GDM1 (cell line): ENCODE measurements around the gene IFI30.

ENCODE experiments used
- DNase-seq: peaks from one replicate; lab custom pipeline; 2025; lab: John Stamatoyannopoulos, UW

Gene IFI30

GRCh38 chr19:18171605-18172327 lies 1.8 kb upstream of the IFI30 start:
- DNase-seq = no peak

- DNase-seq = no peak
Measured at GRCh38 chr19:18172331-18173053, 1.1 kb upstream of the IFI30 start.

- no peak for DNase-seq
Measured at GRCh38 chr19:18173054-18173571, 500 bp upstream of the IFI30 start.

GRCh38 chr19:18174983-18175382 lies 1.4 kb downstream of the IFI30 start:
- no peak for DNase-seq

- DNase-seq = no peak
Measured at GRCh38 chr19:18176367-18177310, 3.0 kb downstream of the IFI30 start.

GRCh38 chr19:18179957-18180356 lies 6.3 kb downstream of the IFI30 start:
- DNase-seq = no peak

- no peak for DNase-seq
Measured at GRCh38 chr19:18183529-18183928, 9.9 kb downstream of the IFI30 start.

GRCh38 chr19:18185538-18185937 lies 11.9 kb downstream of the IFI30 start:
- DNase-seq = no peak

- no peak for DNase-seq
Measured at GRCh38 chr19:18190278-18190677, 16.7 kb downstream of the IFI30 start.

- no peak for DNase-seq
Measured at GRCh38 chr19:18191640-18192062, 18.0 kb downstream of the IFI30 start.

- peak; percentile 100 for DNase-seq
Measured at GRCh38 chr19:18192673-18193387, 19.2 kb downstream of the IFI30 start, which contains the start of gene MPV17L2. TSS of gene MPV17L2 (plus strand) at chr19:18193218. CDS start at chr19:18193282, 64 bp downstream.

- no peak for DNase-seq
Measured at GRCh38 chr19:18193388-18194180, 20.0 kb downstream of the IFI30 start.

- DNase-seq = no peak
Measured at GRCh38 chr19:18194181-18194530, 20.5 kb downstream of the IFI30 start.

GRCh38 chr19:18194554-18195238 lies 21.1 kb downstream of the IFI30 start:
- peak; percentile 19 for DNase-seq

- DNase-seq = no peak
Measured at GRCh38 chr19:18196511-18196845, 22.9 kb downstream of the IFI30 start.

GRCh38 chr19:18197306-18197705 lies 23.7 kb downstream of the IFI30 start:
- no peak for DNase-seq

GRCh38 chr19:18197941-18198340 lies 24.3 kb downstream of the IFI30 start:
- no peak for DNase-seq

- DNase-seq = no peak
Measured at GRCh38 chr19:18198374-18198773, 24.8 kb downstream of the IFI30 start.

GRCh38 chr19:18202397-18202777 lies 28.8 kb downstream of the IFI30 start:
- no peak for DNase-seq

GRCh38 chr19:18202778-18203407 lies 29.3 kb downstream of the IFI30 start:
- no peak for DNase-seq
